ENCODE measurements around the gene ERCC1.

DNA sequence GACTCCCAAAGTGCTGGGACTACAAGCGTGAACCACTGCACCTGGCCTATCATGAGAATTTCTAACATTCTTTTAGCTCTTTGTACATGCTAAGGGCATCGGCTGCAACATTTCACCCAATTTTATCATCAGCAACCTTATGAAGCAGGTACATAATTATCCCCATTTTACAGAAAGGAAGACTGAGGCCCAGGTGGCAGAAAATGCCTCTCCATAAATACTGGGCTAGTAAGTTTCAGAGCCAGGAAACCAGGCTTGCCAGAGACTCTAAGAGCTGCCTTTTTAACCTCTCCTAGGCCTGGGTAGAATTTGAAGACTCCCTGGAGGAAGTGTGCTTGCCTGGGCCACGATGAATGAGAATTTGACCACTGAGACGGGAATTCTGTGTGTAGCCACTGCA lies 55.6 kb downstream of the ERCC1 start:
- no peak for TF ChIP-seq NFIC (IDR thresholded peaks at IDR 0.05)
- TF ChIP-seq EGR1 (IDR thresholded peaks at IDR 0.05): no peak
- TF ChIP-seq TCF12 (IDR thresholded peaks at IDR 0.05; ENCODE audit: low read depth): no peak
- TF ChIP-seq FOXM1 (IDR thresholded peaks at IDR 0.05; ENCODE audit: borderline replicate concordance, low read depth): no peak
- TF ChIP-seq, protein P1, sequence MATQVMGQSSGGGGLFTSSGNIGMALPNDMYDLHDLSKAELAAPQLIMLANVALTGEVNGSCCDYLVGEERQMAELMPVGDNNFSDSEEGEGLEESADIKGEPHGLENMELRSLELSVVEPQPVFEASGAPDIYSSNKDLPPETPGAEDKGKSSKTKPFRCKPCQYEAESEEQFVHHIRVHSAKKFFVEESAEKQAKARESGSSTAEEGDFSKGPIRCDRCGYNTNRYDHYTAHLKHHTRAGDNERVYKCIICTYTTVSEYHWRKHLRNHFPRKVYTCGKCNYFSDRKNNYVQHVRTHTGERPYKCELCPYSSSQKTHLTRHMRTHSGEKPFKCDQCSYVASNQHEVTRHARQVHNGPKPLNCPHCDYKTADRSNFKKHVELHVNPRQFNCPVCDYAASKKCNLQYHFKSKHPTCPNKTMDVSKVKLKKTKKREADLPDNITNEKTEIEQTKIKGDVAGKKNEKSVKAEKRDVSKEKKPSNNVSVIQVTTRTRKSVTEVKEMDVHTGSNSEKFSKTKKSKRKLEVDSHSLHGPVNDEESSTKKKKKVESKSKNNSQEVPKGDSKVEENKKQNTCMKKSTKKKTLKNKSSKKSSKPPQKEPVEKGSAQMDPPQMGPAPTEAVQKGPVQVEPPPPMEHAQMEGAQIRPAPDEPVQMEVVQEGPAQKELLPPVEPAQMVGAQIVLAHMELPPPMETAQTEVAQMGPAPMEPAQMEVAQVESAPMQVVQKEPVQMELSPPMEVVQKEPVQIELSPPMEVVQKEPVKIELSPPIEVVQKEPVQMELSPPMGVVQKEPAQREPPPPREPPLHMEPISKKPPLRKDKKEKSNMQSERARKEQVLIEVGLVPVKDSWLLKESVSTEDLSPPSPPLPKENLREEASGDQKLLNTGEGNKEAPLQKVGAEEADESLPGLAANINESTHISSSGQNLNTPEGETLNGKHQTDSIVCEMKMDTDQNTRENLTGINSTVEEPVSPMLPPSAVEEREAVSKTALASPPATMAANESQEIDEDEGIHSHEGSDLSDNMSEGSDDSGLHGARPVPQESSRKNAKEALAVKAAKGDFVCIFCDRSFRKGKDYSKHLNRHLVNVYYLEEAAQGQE (IDR thresholded peaks at IDR 0.05; ENCODE audit: low read depth): no peak
- no peak for TF ChIP-seq TAF1 (IDR thresholded peaks at IDR 0.05; ENCODE audit: low read depth)
- no peak for TF ChIP-seq EP300 (IDR thresholded peaks at IDR 0.05; ENCODE audit: borderline replicate concordance)
- no peak for TF ChIP-seq RAD21 (IDR thresholded peaks at IDR 0.05; ENCODE audit: low read depth)
